ENCODE data around the gene MFF.

DNA sequence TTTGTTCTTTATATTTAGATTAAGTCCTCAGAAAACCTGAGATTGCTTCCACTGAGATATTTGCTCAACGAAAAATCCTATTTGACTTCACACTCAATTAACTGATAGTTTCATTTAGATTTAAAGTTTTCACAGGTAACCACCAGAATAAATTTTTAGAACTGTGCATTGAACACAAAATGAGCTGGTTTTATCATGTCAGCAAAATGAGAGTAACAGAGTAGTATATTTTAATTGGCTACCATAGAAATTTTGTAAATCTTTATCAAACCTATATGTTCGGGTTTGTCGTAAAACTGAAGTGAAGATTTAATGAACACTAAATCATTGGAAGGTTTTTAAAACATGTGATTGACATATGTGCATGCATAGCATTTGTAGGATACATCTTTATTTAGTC, 32.7 kb upstream of the MFF start:
- no peak for TF ChIP-seq POLR2A (IDR thresholded peaks at IDR 0.05)
- TF ChIP-seq, protein P1, sequence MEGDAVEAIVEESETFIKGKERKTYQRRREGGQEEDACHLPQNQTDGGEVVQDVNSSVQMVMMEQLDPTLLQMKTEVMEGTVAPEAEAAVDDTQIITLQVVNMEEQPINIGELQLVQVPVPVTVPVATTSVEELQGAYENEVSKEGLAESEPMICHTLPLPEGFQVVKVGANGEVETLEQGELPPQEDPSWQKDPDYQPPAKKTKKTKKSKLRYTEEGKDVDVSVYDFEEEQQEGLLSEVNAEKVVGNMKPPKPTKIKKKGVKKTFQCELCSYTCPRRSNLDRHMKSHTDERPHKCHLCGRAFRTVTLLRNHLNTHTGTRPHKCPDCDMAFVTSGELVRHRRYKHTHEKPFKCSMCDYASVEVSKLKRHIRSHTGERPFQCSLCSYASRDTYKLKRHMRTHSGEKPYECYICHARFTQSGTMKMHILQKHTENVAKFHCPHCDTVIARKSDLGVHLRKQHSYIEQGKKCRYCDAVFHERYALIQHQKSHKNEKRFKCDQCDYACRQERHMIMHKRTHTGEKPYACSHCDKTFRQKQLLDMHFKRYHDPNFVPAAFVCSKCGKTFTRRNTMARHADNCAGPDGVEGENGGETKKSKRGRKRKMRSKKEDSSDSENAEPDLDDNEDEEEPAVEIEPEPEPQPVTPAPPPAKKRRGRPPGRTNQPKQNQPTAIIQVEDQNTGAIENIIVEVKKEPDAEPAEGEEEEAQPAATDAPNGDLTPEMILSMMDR (IDR thresholded peaks at IDR 0.05 in 4 of 5, conservative IDR thresholded peaks at IDR 0.05 in 1 of 5), result no peak

Measured in gastrocnemius medialis (tissue), 4 donors.